ENCODE data around the gene PRKCI.

DNA sequence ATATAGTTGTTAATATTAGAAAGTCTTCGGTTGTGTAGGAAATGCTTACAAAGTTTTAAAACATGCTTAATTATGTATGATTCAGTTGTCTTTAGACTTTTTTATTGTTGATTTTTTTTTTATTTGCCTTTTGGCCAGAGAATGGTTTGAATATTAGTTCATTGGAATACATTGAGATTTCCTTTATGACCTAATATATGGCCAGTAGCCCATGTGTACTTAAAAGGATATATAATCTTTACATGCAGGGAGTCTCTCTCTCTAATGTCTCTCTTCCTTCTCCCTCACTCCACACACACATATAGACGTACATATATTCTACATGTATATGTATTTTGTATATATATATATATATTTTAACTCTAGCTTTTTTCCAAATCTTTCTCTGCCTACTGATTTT, 68.0 kb downstream of the PRKCI start:
- no peak for TF ChIP-seq YY1 (IDR thresholded peaks at IDR 0.05; ENCODE audit: low read depth)
- TF ChIP-seq CEBPB (IDR thresholded peaks at IDR 0.05) = no peak
- TF ChIP-seq TCF12 (IDR thresholded peaks at IDR 0.05; ENCODE audit: low read depth) = no peak
- no peak for TF ChIP-seq TEAD4 (IDR thresholded peaks at IDR 0.05)
- no peak for TF ChIP-seq RAD21 (IDR thresholded peaks at IDR 0.05; ENCODE audit: low read depth)
- TF ChIP-seq TAF1 (IDR thresholded peaks at IDR 0.05; ENCODE audit: low read depth) = no peak
- no peak for TF ChIP-seq EP300 (IDR thresholded peaks at IDR 0.05; ENCODE audit: borderline replicate concordance)
- TF ChIP-seq, protein P1, sequence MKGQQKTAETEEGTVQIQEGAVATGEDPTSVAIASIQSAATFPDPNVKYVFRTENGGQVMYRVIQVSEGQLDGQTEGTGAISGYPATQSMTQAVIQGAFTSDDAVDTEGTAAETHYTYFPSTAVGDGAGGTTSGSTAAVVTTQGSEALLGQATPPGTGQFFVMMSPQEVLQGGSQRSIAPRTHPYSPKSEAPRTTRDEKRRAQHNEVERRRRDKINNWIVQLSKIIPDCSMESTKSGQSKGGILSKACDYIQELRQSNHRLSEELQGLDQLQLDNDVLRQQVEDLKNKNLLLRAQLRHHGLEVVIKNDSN (IDR thresholded peaks at IDR 0.05) = no peak
- TF ChIP-seq CREB1 (IDR thresholded peaks at IDR 0.05; ENCODE audit: low read depth) = no peak
- TF ChIP-seq EGR1 (IDR thresholded peaks at IDR 0.05) = no peak
- no peak for TF ChIP-seq NFIC (IDR thresholded peaks at IDR 0.05)
- TF ChIP-seq, protein P2, sequence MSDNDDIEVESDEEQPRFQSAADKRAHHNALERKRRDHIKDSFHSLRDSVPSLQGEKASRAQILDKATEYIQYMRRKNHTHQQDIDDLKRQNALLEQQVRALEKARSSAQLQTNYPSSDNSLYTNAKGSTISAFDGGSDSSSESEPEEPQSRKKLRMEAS (IDR thresholded peaks at IDR 0.05) = no peak

Measured in Ishikawa (cell line).